HS-5 (cell line): ENCODE data around the gene TMEM92.
"Not testable (repeated sequence)": the region's sequence is repeated elsewhere in the genome, so short reads cannot be mapped to it uniquely, and the experiment has no call there.

Source experiments
- DNase-seq: peaks from one replicate; pipeline ENCODE4 v3.0.0-alpha.2; 2012; ENCODE audit warnings: low read depth

Gene TMEM92

GRCh38 chr17:50301891-50302584, 27.8 kb downstream of the TMEM92 start:
- no peak for DNase-seq

GRCh38 chr17:50303051-50303450, 28.8 kb downstream of the TMEM92 start:
- no peak for DNase-seq

DNA sequence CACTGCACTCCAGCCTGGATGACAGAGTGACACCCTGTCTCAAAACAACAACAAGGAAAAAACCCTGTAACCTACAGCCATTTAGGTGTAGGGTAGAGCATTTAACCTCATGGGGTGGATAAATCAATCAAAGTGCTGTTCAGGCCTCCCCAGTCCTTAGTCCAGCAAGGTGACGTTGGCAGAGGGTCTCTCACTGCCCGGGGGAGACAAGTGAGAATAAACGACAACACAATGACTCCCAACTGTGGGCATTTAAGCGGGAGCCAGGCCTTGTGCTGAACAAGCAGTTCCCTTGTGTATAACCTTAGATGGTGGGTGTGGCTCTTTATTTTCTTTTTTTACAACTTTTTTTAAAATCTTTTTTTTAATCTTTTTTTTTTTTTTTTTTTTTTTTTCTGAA, 29.3 kb downstream of the TMEM92 start:
- no peak for DNase-seq

DNA sequence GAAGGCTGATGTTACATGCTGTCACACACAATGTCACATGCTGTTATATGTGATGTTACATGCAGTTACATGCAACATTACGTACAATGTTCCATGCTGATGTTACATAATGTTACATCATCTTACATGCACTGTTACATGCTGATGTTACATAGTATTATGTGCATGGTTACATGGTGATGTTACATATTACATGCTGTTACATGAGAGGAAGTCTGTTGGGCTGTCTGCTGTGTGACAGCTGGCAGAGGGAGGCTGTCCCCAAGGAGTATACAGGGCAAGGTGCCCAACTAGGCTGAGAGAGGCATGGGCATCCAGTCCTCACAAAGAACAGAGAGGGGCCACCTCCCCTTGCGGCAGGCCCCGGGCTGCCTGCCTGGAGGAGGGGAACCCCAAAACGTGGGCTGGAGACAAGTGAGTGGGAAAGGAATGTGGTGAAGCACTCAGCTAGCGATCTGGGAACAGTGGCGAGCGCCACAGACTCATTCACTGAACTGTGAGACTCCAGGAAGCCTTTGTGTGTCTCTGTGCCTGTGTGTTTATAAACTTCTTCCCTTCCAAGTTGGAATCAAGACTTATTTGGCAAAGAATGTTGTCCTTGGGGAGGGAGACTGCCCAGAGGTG, 30.6 kb downstream of the TMEM92 start:
- no peak for DNase-seq

DNA sequence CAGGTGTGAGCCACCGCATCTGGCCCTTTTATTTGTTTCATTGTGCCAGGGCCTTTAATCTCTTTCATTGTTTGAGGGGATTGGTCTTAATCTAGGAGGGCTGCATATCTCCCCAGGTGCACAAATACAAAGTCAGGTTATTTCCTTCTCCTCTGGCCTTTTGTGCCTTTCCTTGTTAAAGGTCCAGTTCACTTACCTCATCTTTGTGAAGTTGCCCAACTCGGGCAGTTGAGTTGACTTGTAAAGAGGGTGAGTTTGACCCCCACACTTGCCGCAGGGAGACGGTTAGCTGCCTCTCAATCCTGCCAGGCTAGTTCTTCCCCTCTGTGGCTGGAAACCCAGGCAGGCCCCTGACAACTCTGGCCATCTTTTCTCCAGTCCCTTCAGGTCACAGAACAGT, 33.4 kb downstream of the TMEM92 start:
- no peak for DNase-seq

GRCh38 chr17:50308666-50309065, 34.4 kb downstream of the TMEM92 start:
- DNase-seq, result no peak

GRCh38 chr17:50310455-50311111, 36.3 kb downstream of the TMEM92 start:
- no peak for DNase-seq

GRCh38 chr17:50311112-50311460, 36.8 kb downstream of the TMEM92 start:
- DNase-seq, result no peak

DNA sequence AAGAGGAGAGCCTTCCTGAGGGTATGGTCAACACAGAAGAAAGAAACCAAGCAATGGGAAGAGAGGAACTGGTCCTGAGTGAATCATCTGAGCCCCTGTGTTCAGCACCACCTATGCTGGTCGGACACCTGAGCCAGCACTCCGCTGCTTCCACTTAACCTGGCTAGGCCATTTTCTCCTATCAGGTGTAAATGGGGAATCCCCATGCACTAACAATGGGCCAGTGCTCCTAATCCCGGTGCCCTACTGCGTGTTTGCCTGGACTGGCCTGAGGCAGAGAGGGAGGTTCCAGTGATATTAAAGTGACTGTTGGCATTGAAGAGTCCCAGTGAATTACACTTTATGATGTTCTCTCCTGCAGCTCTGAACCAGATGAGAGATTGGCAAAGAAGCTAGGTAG, 37.2 kb downstream of the TMEM92 start:
- no peak for DNase-seq

DNA sequence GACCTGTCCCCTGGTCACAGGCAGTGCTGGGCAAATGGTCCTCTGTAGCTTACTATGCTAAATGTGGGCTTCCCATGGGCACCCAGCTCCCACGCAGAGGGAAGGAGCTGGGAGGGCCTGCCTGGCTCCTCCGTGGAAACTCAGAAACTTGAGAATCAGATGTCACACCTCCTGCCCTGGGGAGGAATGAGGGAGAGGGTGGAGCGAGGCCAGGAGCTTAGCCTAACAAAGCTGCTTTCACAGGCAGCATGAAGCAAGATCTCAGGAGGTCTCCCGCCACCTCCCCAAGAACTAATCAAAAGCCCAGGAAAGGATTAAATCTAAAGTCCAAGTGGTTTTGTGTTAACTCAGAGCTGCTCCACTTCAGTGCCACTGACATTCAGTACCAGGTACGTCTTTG, 38.0 kb downstream of the TMEM92 start:
- DNase-seq, result no peak

GRCh38 chr17:50314456-50315011, 40.3 kb downstream of the TMEM92 start:
- no peak for DNase-seq

- no peak for DNase-seq
Measured at GRCh38 chr17:50316016-50316587, 41.8 kb downstream of the TMEM92 start.

DNA sequence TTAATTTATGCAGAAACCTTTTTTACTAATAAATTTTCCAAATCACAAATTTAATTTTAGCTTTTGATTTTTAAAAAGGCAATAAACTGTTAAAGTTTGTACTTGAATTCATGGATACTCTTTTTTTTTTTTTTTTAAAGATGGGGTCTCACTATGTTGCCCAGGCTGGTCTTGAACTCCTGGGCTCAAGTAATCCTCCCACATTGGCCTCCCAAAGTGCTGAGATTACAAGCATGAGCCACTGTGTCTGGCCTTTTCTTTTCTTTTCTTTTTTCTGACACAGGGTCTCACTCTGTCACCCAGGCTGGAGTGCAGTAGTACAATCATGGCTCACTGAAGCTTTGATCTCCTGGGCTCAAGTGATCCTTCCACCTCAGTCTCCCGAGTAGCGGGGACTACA, 42.4 kb downstream of the TMEM92 start:
- DNase-seq, result not testable (repeated sequence)

DNA sequence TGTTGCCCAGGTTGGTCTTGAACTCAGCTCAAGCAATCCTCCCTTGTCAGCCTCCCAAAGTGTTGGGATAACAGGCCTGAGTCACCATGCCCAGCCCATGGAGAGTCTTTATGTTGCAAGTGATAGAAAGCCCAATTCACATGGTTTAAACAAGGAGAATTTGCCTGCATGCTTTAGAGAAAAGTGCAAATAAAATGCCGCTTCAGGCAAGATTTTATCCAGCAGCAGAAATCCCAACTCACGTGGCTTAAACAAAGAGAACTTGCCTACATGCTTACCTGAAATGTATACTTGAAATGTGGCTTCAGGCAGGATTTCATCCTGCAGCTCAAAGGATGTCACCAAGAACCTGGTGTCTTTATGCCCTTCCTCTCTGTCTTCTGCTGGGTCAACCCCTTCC, 42.9 kb downstream of the TMEM92 start:
- no peak for DNase-seq

DNA sequence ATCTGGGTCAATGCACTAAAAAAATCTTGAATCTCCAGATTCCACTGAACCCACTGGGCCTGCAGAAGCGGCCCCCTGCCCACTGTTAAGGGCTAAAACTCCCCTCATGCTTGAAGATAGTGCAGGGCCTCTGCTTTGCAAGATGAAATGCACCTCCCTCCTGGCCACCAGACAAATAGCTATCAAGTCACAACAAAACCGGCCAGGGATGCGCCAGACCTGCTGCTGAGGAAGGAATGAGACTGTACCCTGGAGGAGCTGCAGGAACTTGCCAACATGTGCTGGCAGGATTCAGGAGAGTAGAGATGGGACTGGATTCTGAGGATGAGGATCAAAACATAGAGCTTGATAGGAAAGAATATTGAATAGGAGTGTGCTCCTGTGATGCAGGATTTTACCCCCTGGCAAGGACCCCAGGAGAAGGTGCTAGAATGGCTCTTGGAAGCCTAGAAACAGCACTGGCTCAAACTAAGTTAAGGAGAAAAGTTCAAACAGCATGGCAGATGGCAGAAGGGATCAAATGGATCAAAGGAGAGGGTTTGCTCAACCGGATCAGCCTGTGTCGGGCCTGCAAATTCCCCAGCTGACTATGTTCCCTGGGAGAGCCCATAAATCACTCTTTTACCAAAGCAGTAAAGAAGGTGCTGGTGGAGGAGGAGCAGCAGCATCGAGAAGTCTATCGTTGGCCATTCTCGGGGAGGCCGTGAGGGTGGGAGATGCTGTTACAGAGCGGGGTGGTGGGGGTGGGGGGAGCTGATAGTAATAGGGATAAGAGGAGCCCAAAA, 44.4 kb downstream of the TMEM92 start:
- DNase-seq, result no peak

- DNase-seq, result no peak
Measured at GRCh38 chr17:50319306-50320004, 45.2 kb downstream of the TMEM92 start.

GRCh38 chr17:50322271-50322670, 48.0 kb downstream of the TMEM92 start:
- no peak for DNase-seq

GRCh38 chr17:50323060-50323459, 48.8 kb downstream of the TMEM92 start:
- no peak for DNase-seq

DNA sequence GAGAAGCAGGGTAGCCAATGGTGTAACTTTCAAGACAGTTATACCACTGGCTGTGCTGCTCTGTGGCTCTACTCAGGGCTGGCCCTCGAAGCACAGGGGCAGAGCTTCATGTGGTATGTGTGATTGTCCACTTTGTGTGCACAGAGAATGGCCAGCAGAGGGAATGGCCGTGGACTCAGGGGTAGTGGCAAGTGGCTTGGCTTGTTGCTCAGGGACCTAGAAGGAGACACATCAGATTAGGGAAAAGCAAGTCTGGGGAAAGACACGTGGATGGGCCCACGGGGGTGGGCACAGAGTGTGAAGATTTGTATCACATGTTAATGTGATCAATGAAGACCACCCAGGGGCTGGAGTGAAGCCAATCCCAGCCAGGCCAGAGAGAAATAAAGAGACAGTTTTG, 51.6 kb downstream of the TMEM92 start:
- no peak for DNase-seq

DNA sequence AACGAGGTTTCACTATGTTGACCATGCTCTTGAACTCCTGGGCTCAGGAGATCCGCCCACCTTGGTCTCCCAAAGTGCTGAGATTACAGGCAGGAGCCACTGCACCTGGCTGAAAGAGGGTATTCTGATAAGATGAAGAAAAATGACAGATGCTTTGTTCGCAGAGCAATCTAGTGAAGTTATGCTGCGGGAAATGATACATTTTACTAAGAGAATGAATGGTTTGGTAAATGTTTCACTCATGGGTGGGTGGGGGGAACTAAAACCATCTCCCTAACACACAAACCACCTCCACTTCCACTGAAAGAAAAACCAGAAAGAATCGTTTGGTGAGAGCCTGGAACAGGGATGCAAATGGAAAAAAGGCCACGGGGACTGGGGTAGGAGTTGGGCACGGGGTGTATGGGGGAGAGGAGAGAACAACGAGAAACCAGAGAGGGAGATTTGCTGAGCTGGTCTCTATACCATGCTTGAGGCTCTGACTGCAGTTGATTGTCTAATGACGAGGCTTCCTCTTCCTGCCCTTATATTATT, 52.6 kb downstream of the TMEM92 start:
- no peak for DNase-seq
